ENCODE data around the gene PGR. TPM values are rescaled to one million over a fixed set of nuclear protein-coding genes. Genes with fewer than 3 reads are reported as not detected.

Gene PGR
- total RNA-seq, 1 donor from 2014 or later = 0.18 TPM

DNA sequence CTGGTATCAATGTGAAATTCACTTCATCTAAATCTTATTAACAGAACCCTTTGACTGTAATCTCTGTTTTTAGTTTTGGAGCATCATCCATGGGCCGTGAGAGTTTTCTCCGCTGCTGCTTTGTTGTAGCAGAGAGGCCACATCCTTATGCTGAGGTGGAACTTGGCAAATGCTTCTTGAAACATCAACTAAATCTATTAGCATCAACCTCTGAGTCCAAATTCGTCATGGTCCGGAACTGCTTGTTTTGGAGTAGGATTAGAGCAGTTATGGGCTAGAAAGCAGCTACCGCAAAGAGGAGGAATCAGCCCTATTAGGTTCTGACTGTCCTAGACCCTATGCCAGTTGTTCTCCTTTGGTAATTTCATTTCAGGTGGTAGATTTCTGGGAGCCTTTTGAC, 117.7 kb downstream of the PGR start:
- Histone ChIP-seq H3K27ac (ENCODE audit: low read depth, low read length) (no peak overlapping the region), H4K20me1 (ENCODE audit: insufficient read depth, low read length) (no peaks in the 10 kb centered on the region), H3K4me3 (ENCODE audit: insufficient read depth, low read depth, low read length) (no peak overlapping the region), H2AFZ (ENCODE audit: low read depth, low read length) (no peak overlapping the region), H3K36me3 (ENCODE audit: insufficient read depth, low read length) (no peaks in the 10 kb centered on the region), H3K79me2 (ENCODE audit: insufficient read depth, low read length) (no peaks in the 10 kb centered on the region), H3K4me1 (ENCODE audit: insufficient read depth, low read length) (peaks cover 7% of the 10 kb centered on the region), H3K9ac (ENCODE audit: low read length) (no peak overlapping the region), H3K4me2 (ENCODE audit: low read length) (no peak overlapping the region), H3K9me3 (ENCODE audit: insufficient read depth, low read depth, low read length) (no peaks in the 10 kb centered on the region), H3K27me3 (ENCODE audit: insufficient read depth, low read length) (peaks cover 2% of the 10 kb centered on the region)
- Mint-ChIP-seq H3K4me3 (ENCODE audit: unreplicated experiment) (no peak overlapping the region), H3K36me3 (ENCODE audit: low read depth, unreplicated experiment) (no peaks in the 10 kb centered on the region), H3K4me1 (ENCODE audit: low read depth, unreplicated experiment) (peaks cover 15% of the 10 kb centered on the region), H3K9me3 (ENCODE audit: unreplicated experiment) (peaks cover 2% of the 10 kb centered on the region), H3K27me3 (ENCODE audit: low read depth, unreplicated experiment) (no peaks in the 10 kb centered on the region), H3K27ac (ENCODE audit: unreplicated experiment) (no peak overlapping the region)
- DNase-seq (ENCODE audit: low read depth) = no peak
- FAIRE-seq = no peak
- TF ChIP-seq EZH2 (IDR thresholded peaks at IDR 0.05; ENCODE audit: insufficient read depth, low read length) = no peak
- TF ChIP-seq CTCF (IDR thresholded peaks at IDR 0.05; ENCODE audit: insufficient read depth, low read depth, low read length) = no peak

DNA sequence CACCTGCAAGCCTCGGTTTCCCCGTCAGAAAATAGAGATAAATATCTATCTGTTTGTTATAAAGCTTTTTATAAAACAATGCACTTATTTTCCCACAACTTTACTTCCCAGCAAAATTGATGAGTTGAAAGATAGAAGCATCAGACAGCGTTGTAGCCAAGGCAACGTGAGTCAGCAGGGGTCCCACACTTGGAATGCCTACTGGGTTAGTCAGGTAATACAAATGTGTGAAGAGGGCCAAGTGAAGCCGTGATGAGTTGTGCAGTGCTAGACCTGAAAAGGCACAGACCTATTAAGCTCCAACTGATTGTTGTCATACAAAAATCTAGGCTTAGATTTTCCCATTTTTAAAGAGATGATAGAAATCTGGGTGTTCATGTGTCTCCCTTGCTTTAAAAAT, 118.7 kb downstream of the PGR start:
- H3K27me3 ChIP-seq (ENCODE audit: insufficient read depth, low read length) = peaks cover 2% of the 10 kb centered on the region
- no peak overlapping the region for H3K4me3 ChIP-seq (ENCODE audit: insufficient read depth, low read depth, low read length)
- Mint-ChIP-seq H3K27ac (ENCODE audit: unreplicated experiment) (no peak overlapping the region), H3K36me3 (ENCODE audit: low read depth, unreplicated experiment) (no peaks in the 10 kb centered on the region), H3K27me3 (ENCODE audit: low read depth, unreplicated experiment) (no peaks in the 10 kb centered on the region), H3K9me3 (ENCODE audit: unreplicated experiment) (peaks cover 2% of the 10 kb centered on the region), H3K4me1 (ENCODE audit: low read depth, unreplicated experiment) (peaks cover 15% of the 10 kb centered on the region), H3K4me3 (ENCODE audit: unreplicated experiment) (no peak overlapping the region)
- no peaks in the 10 kb centered on the region for H3K36me3 ChIP-seq (ENCODE audit: insufficient read depth, low read length)
- no peak for FAIRE-seq
- H3K4me2 ChIP-seq (ENCODE audit: low read length) = peak overlapping the region; percentile 15
- no peak overlapping the region for H3K9ac ChIP-seq (ENCODE audit: low read length)
- DNase-seq (ENCODE audit: low read depth) = peak; percentile 51
- TF ChIP-seq EZH2 (IDR thresholded peaks at IDR 0.05; ENCODE audit: insufficient read depth, low read length) = no peak
- TF ChIP-seq CTCF (IDR thresholded peaks at IDR 0.05; ENCODE audit: insufficient read depth, low read depth, low read length) = no peak
- H3K9me3 ChIP-seq (ENCODE audit: insufficient read depth, low read depth, low read length) = no peaks in the 10 kb centered on the region
- no peak overlapping the region for H3K27ac ChIP-seq (ENCODE audit: low read depth, low read length)
- peaks cover 7% of the 10 kb centered on the region for H3K4me1 ChIP-seq (ENCODE audit: insufficient read depth, low read length)
- H2AFZ ChIP-seq (ENCODE audit: low read depth, low read length) = no peak overlapping the region
- H3K79me2 ChIP-seq (ENCODE audit: insufficient read depth, low read length) = no peaks in the 10 kb centered on the region
- no peaks in the 10 kb centered on the region for H4K20me1 ChIP-seq (ENCODE audit: insufficient read depth, low read length)

DNA sequence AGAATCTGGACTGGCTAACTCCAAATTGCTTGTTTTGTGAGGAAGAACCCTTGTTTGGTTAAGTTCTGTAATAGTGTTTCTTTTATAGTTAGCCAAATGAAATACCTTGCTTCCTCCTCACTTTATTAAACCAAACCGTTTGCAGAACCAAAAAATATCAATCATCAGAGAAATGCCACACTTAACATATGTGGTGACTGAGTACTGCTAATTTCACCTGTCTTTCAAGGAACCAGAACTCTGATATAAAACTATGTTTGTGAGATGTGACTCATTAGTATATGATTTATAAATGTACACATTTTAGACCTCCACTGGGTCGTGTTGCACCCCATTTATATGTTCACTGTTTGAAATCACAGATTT, 119.9 kb downstream of the PGR start:
- Histone ChIP-seq H3K4me3 (ENCODE audit: insufficient read depth, low read depth, low read length) (no peak overlapping the region), H3K4me1 (ENCODE audit: insufficient read depth, low read length) (peaks cover 7% of the 10 kb centered on the region), H4K20me1 (ENCODE audit: insufficient read depth, low read length) (no peaks in the 10 kb centered on the region), H2AFZ (ENCODE audit: low read depth, low read length) (no peak overlapping the region), H3K9me3 (ENCODE audit: insufficient read depth, low read depth, low read length) (no peaks in the 10 kb centered on the region), H3K27ac (ENCODE audit: low read depth, low read length) (no peak overlapping the region), H3K79me2 (ENCODE audit: insufficient read depth, low read length) (no peaks in the 10 kb centered on the region), H3K4me2 (ENCODE audit: low read length) (no peak overlapping the region), H3K9ac (ENCODE audit: low read length) (no peak overlapping the region), H3K36me3 (ENCODE audit: insufficient read depth, low read length) (no peaks in the 10 kb centered on the region), H3K27me3 (ENCODE audit: insufficient read depth, low read length) (no peaks in the 10 kb centered on the region)
- Mint-ChIP-seq H3K4me3 (ENCODE audit: unreplicated experiment) (no peak overlapping the region), H3K9me3 (ENCODE audit: unreplicated experiment) (peaks cover 2% of the 10 kb centered on the region), H3K27ac (ENCODE audit: unreplicated experiment) (no peak overlapping the region), H3K4me1 (ENCODE audit: low read depth, unreplicated experiment) (peaks cover 15% of the 10 kb centered on the region), H3K27me3 (ENCODE audit: low read depth, unreplicated experiment) (no peaks in the 10 kb centered on the region), H3K36me3 (ENCODE audit: low read depth, unreplicated experiment) (no peaks in the 10 kb centered on the region)
- no peak for FAIRE-seq
- no peak for TF ChIP-seq CTCF (IDR thresholded peaks at IDR 0.05; ENCODE audit: insufficient read depth, low read depth, low read length)
- no peak for DNase-seq (ENCODE audit: low read depth)
